WI38 (cell line): ENCODE measurements around the gene TBXA2R.

ENCODE experiments used
- H3K4me3 ChIP-seq: 2 replicates; pipeline ENCODE4 v1.5.1; 2011; ENCODE audit warnings: low read depth, mild to moderate bottlenecking, control low read depth, low read length
- TF ChIP-seq, protein P1 (sequence below): IDR thresholded peaks from 2 replicates; pipeline ENCODE4 v1.5.1; 2012; ENCODE audit warnings: low read depth, mild to moderate bottlenecking, control low read depth, low read length

Gene TBXA2R

DNA sequence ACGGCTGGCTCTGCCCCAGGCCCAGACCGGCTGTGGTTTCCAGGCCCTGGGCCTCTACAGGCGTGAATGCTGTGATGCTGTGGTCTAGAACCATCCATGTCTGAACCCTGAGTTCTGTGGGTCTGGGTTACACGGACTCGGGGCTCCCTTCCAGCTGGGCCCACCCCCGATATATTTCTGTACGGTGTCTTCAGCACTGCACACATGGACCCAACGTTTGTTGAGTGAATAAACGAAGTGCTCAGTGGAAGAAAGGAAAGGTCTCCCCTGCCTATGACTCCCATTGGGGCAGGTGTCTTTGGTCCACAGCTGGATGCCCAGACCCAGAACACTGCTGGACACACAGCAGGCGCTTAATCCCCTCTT lies 61.0 kb downstream of the TBXA2R start:
- no peak overlapping the region for H3K4me3 ChIP-seq
- TF ChIP-seq, protein P1, sequence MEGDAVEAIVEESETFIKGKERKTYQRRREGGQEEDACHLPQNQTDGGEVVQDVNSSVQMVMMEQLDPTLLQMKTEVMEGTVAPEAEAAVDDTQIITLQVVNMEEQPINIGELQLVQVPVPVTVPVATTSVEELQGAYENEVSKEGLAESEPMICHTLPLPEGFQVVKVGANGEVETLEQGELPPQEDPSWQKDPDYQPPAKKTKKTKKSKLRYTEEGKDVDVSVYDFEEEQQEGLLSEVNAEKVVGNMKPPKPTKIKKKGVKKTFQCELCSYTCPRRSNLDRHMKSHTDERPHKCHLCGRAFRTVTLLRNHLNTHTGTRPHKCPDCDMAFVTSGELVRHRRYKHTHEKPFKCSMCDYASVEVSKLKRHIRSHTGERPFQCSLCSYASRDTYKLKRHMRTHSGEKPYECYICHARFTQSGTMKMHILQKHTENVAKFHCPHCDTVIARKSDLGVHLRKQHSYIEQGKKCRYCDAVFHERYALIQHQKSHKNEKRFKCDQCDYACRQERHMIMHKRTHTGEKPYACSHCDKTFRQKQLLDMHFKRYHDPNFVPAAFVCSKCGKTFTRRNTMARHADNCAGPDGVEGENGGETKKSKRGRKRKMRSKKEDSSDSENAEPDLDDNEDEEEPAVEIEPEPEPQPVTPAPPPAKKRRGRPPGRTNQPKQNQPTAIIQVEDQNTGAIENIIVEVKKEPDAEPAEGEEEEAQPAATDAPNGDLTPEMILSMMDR: no peak

DNA sequence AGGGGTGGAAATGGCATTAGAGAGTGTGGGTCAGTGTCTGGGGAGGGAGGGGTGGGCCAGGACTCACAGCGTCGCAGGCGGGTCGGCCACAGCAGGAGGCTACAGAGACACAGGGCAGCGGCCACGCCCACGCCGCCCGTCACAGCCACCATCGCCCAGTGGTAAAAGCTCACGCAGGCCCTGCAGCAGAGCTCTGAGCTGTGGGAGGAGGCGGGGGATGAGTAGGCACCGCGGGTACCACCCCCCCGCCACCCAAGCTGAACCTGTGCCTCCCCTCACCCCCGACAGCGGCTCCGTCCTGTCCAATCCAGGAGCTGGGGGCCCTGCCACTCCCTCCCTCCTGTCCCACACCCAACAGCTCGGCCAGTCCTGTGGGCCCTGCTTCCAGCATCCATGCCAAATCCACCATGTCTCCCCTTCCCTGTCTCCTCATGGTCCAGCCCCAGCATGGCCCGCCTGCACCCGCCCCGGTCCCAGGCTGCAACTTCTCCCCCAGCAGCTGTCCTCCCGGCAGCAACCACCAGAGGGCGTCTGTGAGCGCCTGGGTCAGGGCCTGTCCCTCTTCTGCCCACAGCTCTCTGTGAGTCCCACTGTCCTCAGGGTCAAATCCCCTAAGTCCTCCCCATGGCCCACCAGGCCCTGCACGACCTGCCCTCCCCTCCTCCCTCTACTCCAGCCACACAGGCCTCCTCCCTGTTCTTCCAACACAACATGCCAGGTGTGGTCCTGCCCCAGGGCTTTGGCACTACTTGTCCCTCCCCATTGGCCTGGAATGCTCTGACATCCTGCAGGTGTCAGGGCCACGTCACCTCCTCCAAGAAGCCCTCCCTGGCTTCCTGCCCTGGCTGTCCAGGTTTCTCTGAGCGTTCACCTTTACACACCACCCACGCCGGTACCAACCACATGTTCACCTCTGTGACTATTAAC lies 61.7 kb downstream of the TBXA2R start:
- TF ChIP-seq, protein P1: peak; percentile 85

More for the DNA sequence above, 61.7 kb downstream of the TBXA2R start:
- H3K4me3 ChIP-seq: no peak overlapping the region
